HG02798 (cell line): ENCODE results near the gene LPCAT3.
"Not testable (repeated sequence)": the region's sequence is repeated elsewhere in the genome, so short reads cannot be mapped to it uniquely, and the experiment has no call there.

Experiments
- ATAC-seq: cut with Tn5 transposase; IDR thresholded peaks from one replicate; pipeline ENCODE4 v1.9.1; 2021; ENCODE audit warnings: mild to moderate bottlenecking; ENCODE audit not compliant: unreplicated experiment, poor library complexity

Gene LPCAT3, protein sequence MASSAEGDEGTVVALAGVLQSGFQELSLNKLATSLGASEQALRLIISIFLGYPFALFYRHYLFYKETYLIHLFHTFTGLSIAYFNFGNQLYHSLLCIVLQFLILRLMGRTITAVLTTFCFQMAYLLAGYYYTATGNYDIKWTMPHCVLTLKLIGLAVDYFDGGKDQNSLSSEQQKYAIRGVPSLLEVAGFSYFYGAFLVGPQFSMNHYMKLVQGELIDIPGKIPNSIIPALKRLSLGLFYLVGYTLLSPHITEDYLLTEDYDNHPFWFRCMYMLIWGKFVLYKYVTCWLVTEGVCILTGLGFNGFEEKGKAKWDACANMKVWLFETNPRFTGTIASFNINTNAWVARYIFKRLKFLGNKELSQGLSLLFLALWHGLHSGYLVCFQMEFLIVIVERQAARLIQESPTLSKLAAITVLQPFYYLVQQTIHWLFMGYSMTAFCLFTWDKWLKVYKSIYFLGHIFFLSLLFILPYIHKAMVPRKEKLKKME

GRCh38 chr12:7018350-7019042 is at the start of gene LPCAT3:
Gene LPCAT3, minus strand, starts transcription at chr12:7018476. Its CDS starts 52 bp downstream, at chr12:7018424.
- ATAC-seq = peak; percentile 94

DNA sequence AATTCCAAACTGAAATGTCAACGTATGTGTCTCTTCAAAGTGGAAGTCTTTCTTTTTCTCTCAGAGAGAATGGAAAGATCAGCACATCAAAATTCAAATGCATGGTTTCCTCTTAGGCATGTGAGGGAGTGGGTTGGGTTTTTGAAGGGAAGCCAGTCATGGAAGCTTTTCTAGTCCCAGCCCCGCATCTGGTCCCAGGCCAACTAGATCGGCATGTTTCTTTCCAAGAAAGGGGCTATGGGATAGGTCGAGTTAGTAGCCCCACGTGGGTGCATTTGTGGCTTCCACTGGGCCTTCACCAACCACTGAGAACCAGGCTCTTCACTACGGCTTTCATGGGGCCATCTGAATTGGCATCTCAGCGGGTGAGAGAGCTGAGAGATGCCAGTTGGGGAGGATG is 48.8 kb upstream of the LPCAT3 start:
- no peak for ATAC-seq

GRCh38 chr12:7066596-7066995 is 48.3 kb upstream of the LPCAT3 start:
- no peak for ATAC-seq

GRCh38 chr12:7065073-7065623 is 46.9 kb upstream of the LPCAT3 start:
- no peak for ATAC-seq

DNA sequence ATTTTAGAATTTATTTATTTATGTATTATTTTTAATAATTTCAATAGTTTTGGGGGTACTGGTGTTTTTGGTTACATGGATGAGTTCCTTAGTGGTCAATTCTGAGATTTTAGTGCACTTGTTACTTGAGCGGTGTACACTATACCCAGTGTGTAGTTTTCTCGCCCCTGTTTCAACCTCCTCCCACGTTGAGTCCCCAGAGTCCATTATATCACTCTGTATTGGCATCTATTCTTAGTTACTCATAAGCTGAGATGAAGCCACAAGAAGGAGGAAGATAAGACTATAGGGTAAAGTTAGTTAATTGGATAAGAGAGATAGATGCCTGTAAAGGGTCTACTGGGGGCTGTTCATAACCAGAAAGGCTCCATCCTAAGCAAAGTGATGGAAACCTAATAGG is 46.2 kb upstream of the LPCAT3 start:
- ATAC-seq = no peak

DNA sequence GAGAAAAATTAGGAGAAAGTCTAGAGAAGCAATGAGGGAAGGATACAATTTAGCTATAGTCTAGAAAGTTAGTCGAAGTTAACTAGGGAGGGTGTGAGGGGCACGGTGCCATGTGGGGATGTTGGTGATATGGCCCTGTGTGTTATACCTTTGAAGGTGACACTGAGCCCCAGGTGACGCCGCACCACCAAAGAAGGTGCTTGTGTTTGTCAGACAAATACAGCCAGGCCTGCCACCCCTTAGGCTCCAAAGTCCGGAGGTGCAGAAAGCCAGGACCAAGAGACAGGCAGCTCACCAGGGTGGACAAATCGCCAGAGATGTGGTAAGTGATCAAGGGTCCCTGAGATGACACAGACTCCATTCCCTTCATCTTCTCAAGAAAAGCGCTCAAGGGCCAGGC is 43.3 kb upstream of the LPCAT3 start:
- ATAC-seq = no peak

DNA sequence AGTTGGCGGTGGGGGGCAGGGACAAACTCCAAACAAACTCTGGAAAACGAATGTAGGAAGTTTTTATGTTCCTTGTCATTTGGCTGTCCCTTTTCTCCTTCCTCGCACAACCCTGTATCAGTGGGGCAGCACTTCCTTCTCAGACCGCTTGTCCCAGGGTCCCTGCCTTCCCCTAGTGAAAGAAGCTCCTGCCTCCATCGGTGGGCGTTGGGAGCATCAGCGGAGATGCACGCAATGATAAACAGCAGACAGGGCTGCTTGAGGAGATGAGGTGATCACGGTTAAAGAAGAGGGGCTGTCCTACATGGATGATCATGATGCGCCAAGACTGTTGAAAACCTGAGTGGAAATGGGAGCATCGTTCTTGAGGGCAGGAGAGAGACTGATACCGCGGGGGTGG is 42.9 kb upstream of the LPCAT3 start:
- ATAC-seq = no peak

GRCh38 chr12:7060353-7060954 is 42.2 kb upstream of the LPCAT3 start, which contains the start of gene C1S:
Gene C1S, plus strand, starts transcription at chr12:7060718. Its CDS starts 1,195 bp downstream, at chr12:7061913.
- ATAC-seq = no peak

- no peak for ATAC-seq
These were observed 41.5 kb upstream of the LPCAT3 start for GRCh38 chr12:7059780-7060179.

- no peak for ATAC-seq
These were observed 40.6 kb upstream of the LPCAT3 start for GRCh38 chr12:7058850-7059395.

- ATAC-seq = no peak
These were observed 40.0 kb upstream of the LPCAT3 start for GRCh38 chr12:7058163-7058845.

- not testable (repeated sequence) for ATAC-seq
These were observed 37.5 kb upstream of the LPCAT3 start for GRCh38 chr12:7055736-7056135.

DNA sequence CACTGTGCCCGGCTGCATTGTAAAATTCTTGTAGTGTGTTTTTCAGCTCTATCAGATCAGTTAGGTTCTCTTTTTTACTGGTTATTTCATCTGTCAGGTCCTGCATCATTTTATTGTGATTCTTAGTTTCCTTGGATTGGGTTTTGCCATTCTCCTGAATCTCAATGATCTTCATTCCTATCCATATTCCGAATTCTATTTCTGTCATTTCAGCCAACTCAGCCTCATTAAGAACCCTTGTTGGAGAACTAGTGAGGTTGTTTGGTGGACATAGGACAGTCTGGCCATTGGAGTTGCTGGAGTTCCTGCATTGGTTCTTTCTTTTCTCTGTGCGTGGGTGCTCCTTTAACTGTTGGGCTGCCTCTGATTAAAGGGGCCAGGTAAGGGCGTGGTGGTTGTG is 36.6 kb upstream of the LPCAT3 start:
- no peak for ATAC-seq

- not testable (repeated sequence) for ATAC-seq
These were observed 31.7 kb upstream of the LPCAT3 start for GRCh38 chr12:7049973-7050372.

- ATAC-seq = not testable (repeated sequence)
These were observed 31.2 kb upstream of the LPCAT3 start for GRCh38 chr12:7049445-7049951.

DNA sequence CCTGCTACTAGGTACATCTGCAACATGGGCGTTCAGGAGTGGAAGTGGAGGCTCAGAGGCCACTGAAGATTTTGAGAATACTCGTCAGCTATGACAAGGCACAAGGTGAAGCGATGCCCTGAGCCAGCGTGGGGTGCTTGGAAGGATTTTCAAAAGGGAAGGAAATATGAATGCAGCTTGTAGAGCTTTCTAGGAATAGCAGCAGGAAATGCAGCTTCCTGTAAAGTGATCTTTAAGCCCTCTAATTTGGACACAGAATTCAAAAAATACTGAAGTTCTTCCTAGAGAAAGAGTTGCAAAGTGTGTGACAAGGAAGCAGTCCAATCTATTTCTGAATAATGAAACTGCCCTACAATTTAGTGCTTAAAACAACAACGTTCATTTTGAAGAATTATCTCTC is 29.0 kb upstream of the LPCAT3 start:
- ATAC-seq = no peak

GRCh38 chr12:7046383-7047105 is 28.3 kb upstream of the LPCAT3 start:
- ATAC-seq = no peak

- ATAC-seq = no peak
These were observed 27.6 kb upstream of the LPCAT3 start for GRCh38 chr12:7045913-7046312.

GRCh38 chr12:7042842-7043241 is 24.6 kb upstream of the LPCAT3 start:
- no peak for ATAC-seq
